Measurements from ENCODE around the gene TMCC1.

TMCC1 gene

DNA sequence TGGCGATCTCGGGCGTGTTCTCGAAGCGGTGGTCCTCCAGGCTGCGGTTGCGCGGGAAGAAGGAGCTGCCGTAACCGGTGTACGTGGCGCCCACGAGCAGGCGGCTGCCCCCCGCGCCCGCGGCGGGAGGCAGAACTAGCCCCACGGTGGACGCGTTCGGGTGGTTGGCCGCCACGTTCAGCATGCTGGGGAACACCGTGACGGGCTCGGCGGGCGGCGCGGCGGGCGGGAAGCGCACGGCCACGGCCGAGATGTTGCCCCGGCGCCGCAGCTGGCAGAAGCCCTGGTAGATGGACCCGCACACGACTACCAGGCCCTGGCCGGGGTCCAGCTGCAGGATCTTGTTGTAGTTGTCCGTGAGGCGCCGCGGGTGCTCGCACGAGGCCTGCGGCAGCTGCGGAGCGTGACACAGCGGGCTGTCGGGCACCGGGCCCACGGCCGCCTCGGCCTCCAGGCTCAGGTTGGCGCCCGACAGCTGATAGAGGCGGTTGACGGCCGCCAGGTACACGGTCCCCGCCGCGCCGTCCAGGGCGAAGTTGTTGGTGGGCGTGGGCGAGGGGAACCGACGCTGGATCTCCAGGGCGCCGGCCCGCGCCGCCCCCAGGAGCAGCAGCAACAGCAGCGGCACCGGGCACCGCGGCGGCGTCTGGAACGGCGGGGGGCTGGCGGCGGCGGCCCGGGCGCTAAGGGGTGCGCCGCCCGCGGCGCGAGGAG, 287.4 kb downstream of the TMCC1 start:
- peak overlapping the region; percentile 15; the same call in 1 of the 2 replicates for H3K4me3 ChIP-seq (ENCODE audit: low read depth, low read length)
- no peak for DNase-seq (ENCODE audit: low read depth)
- TF ChIP-seq, protein P1, sequence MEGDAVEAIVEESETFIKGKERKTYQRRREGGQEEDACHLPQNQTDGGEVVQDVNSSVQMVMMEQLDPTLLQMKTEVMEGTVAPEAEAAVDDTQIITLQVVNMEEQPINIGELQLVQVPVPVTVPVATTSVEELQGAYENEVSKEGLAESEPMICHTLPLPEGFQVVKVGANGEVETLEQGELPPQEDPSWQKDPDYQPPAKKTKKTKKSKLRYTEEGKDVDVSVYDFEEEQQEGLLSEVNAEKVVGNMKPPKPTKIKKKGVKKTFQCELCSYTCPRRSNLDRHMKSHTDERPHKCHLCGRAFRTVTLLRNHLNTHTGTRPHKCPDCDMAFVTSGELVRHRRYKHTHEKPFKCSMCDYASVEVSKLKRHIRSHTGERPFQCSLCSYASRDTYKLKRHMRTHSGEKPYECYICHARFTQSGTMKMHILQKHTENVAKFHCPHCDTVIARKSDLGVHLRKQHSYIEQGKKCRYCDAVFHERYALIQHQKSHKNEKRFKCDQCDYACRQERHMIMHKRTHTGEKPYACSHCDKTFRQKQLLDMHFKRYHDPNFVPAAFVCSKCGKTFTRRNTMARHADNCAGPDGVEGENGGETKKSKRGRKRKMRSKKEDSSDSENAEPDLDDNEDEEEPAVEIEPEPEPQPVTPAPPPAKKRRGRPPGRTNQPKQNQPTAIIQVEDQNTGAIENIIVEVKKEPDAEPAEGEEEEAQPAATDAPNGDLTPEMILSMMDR (IDR thresholded peaks at IDR 0.05; ENCODE audit: low read depth, low read length, missing control alignments), result no peak

DNA sequence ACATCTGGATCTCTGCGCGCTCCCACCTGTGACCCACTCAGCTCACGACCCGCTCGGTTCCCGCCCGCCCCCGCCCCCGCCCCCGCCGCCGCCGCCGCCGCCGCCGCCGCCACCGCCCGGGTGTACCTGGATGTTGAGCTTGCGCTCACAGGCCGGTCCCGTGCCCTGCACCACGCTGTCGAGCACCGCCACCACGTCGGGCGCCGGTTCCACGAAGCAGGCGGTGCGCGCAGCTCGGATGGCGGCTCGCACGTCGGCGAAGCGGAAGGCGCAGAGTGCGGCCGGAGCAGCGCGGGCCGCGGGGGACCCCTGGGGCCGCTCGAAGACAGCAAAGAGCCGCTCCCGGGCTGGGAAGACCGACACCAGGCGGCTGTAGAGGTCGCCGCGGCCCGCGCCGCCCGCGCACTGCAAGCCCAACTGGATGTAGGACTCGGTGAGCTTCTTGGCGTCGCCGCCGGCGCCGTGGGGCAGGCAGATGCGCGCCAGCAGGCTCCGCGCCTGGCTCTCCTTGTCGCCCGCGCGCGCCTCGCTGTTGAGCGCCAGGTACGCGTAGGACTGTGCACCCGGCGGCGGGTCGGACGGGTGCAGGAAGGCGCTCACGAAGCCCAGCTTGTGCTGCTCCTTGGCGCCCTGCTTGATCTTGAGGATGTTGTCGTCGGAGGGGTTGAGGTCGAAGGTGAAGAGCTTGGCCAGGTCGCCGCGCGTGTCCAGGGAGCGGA, 288.1 kb downstream of the TMCC1 start:
- H3K4me3 ChIP-seq (ENCODE audit: low read depth, low read length), result no peak overlapping the region
- no peak for DNase-seq (ENCODE audit: low read depth)
- TF ChIP-seq, protein P1 (IDR thresholded peaks at IDR 0.05; ENCODE audit: low read depth, low read length, missing control alignments), result no peak

- TF ChIP-seq, protein P1 (IDR thresholded peaks at IDR 0.05; ENCODE audit: low read depth, low read length, missing control alignments), result no peak
- H3K4me3 ChIP-seq (ENCODE audit: low read depth, low read length), result no peak overlapping the region
- DNase-seq (ENCODE audit: low read depth), result no peak
Observed at GRCh38 chr3:129604767-129605166, 288.7 kb downstream of the TMCC1 start.

DNA sequence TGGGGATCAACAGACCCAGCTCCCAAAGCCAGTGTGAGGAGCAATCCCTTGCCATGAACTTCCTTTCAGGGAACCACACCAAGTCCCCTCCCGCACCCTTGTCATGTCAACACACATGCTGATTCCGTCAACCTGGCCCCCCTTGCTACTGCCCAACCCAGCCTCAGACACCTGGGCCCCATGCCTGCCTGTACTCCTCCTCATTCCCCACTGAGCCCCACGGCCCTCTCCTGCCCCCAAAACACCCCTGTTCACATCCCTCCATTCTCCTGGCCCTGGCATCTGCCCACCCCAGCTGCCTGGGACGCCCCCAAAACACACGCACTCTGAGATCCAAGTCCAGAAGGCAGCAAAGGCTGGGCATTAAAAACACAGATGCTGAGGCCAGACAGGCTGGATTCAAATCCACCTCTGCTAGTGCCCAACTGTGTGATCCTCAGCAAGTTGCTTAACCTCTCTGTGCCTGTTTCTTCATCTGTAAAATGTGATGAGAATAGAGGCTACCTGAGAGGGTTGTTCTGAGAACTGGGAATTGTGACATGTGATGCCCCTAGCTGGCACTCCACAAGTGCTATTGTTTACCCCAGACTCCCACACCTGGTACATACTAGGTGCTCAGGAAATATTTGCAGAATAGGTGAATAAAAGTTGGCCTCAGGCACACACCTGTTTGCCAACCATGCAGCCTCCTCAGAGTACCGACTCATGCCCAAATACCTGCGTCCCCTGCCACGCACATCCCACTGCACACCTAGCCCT, 289.3 kb downstream of the TMCC1 start:
- no peak overlapping the region for H3K4me3 ChIP-seq (ENCODE audit: low read depth, low read length)
- TF ChIP-seq, protein P1 (IDR thresholded peaks at IDR 0.05; ENCODE audit: low read depth, low read length, missing control alignments), result no peak
- no peak for DNase-seq (ENCODE audit: low read depth)

DNA sequence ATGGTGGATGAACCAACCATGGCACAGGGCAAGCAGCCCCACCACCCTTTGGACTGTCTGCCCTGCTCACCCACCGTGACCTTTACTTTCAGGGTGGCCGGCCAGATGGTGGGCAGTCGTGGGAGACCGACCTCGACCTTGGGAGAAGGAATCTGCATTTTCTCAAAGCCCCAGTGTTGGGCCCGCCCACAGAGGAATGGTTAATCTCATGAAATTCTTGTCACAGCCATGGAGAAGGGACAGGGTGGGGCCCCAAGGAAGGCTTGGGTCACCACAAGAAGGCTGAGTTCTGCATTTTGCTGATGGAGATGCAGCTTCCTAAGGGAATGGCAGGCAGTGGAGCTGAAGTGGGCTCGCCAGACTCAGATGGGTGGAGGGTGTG, 290.0 kb downstream of the TMCC1 start:
- TF ChIP-seq, protein P1 (IDR thresholded peaks at IDR 0.05; ENCODE audit: low read depth, low read length, missing control alignments), result no peak
- H3K4me3 ChIP-seq (ENCODE audit: low read depth, low read length), result no peak overlapping the region
- no peak for DNase-seq (ENCODE audit: low read depth)

- H3K4me3 ChIP-seq (ENCODE audit: low read depth, low read length), result no peak overlapping the region
- TF ChIP-seq, protein P1 (IDR thresholded peaks at IDR 0.05; ENCODE audit: low read depth, low read length, missing control alignments), result no peak
- DNase-seq (ENCODE audit: low read depth), result no peak
Observed at GRCh38 chr3:129602730-129603560, 290.6 kb downstream of the TMCC1 start.
